ENCODE data around the gene SLC25A11. TPM values are rescaled to one million over a fixed set of nuclear protein-coding genes. Genes with fewer than 3 reads are reported as not detected.

Gene SLC25A11
- total RNA-seq, 4 donors from 2014 or later, result 9.5 to 58.2 (median 42.9) TPM

DNA sequence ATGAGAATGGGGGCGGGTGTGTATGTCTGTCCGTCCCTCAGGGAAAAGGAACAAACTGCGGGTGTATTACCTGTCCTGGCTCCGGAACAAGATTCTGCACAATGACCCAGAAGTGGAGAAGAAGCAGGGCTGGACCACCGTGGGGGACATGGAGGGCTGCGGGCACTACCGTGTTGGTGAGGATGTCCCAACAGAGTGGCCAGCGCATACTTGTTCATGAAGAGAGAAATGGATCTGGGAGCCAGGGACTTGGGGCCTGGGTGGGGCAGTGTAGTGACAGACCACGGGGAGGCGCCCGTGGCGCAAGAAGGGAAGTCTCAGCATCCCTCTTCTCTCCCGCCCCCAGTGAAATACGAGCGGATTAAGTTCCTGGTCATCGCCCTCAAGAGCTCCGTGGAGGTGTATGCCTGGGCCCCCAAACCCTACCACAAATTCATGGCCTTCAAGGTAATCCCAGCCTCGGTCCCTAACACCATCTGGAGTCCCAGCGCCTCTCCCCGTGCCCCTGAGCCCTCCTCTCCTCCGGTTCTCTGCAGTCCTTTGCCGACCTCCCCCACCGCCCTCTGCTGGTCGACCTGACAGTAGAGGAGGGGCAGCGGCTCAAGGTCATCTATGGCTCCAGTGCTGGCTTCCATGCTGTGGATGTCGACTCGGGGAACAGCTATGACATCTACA is 44.1 kb downstream of the SLC25A11 start:
- no peak overlapping the region for H3K4me3 ChIP-seq
- no peak for TF ChIP-seq POLR2A (IDR thresholded peaks at IDR 0.05)
- TF ChIP-seq, protein P1, sequence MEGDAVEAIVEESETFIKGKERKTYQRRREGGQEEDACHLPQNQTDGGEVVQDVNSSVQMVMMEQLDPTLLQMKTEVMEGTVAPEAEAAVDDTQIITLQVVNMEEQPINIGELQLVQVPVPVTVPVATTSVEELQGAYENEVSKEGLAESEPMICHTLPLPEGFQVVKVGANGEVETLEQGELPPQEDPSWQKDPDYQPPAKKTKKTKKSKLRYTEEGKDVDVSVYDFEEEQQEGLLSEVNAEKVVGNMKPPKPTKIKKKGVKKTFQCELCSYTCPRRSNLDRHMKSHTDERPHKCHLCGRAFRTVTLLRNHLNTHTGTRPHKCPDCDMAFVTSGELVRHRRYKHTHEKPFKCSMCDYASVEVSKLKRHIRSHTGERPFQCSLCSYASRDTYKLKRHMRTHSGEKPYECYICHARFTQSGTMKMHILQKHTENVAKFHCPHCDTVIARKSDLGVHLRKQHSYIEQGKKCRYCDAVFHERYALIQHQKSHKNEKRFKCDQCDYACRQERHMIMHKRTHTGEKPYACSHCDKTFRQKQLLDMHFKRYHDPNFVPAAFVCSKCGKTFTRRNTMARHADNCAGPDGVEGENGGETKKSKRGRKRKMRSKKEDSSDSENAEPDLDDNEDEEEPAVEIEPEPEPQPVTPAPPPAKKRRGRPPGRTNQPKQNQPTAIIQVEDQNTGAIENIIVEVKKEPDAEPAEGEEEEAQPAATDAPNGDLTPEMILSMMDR (IDR thresholded peaks at IDR 0.05), result no peak
- no peaks in the 10 kb centered on the region for H3K9me3 ChIP-seq
- H3K27me3 ChIP-seq, result peaks cover 0 to 4% of the 10 kb centered on the region in 2 donors
- no peaks in the 10 kb centered on the region for H3K36me3 ChIP-seq
- H3K4me1 ChIP-seq, result no peaks in the 10 kb centered on the region
- intact Hi-C loops (cut with DNase I; ENCODE audit: low total_unique reads), result loop anchor here (5.0 kb wide), 1 partner anchor 108 kb away; the partner anchor contains the start of genes GLTPD2 and VMO1
- no peak for DNase-seq
- no peak overlapping the region for H3K27ac ChIP-seq

- Histone ChIP-seq H3K27me3 (peaks cover 0 to 1% of the 10 kb centered on the region in 2 donors), H3K4me1 (no peaks in the 10 kb centered on the region), H3K9me3 (no peaks in the 10 kb centered on the region), H3K4me3 (no peak overlapping the region), H3K36me3 (no peaks in the 10 kb centered on the region), H3K27ac (no peak overlapping the region)
- DNase-seq, result no peak
- TF ChIP-seq, protein P1 (IDR thresholded peaks at IDR 0.05), result no peak
- TF ChIP-seq POLR2A (IDR thresholded peaks at IDR 0.05), result no peak
- intact Hi-C loops (cut with DNase I; ENCODE audit: low total_unique reads), result loop anchor here (5.0 kb wide), 1 partner anchor 108 kb away; the partner anchor contains the start of genes GLTPD2 and VMO1
These were observed 44.7 kb downstream of the SLC25A11 start for GRCh38 chr17:4895121-4895520.

DNA sequence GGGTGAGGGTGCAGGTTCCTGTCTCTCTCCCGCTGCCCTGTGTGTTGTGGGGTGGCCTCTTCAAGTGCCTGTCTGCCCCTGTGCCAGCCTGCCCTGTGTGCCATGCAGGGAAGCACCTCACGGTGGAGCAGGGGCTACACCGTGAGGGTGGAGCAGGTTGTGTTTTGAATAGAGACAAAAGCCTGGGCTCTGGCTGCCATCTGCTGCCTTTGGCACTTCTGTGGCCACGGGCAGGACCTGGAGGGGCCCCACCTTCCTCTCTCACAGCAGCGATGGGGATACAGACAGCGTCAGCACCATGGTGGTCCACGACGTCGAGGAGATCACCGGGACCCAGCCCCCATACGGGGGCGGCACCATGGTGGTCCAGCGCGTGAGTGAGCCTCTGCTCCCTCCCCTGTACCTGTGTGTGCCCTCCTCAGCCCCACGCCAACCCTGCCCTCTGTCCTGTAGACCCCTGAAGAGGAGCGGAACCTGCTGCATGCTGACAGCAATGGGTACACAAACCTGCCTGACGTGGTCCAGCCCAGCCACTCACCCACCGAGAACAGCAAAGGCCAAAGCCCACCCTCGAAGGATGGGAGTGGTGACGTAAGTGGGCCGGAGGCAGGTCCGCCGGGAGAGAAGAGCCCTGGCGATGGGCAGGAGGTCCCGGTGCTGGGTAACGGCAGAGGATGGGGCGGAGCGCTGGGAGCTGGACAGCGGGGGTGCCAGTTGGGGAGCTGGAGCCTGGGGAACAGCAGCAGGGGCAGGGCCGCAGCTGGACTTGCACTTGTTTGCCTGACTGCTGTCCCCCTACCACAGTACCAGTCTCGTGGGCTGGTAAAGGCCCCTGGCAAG is 45.9 kb downstream of the SLC25A11 start:
- DNase-seq, result no peak
- no peak overlapping the region for H3K27ac ChIP-seq
- no peaks in the 10 kb centered on the region for H3K36me3 ChIP-seq
- TF ChIP-seq POLR2A (IDR thresholded peaks at IDR 0.05), result no peak
- TF ChIP-seq, protein P1 (IDR thresholded peaks at IDR 0.05), result no peak
- no peaks in the 10 kb centered on the region for H3K4me1 ChIP-seq
- H3K27me3 ChIP-seq, result no peaks in the 10 kb centered on the region
- H3K9me3 ChIP-seq, result no peaks in the 10 kb centered on the region
- intact Hi-C loops (cut with DNase I; ENCODE audit: low total_unique reads), result no loop called here
- no peak overlapping the region for H3K4me3 ChIP-seq

DNA sequence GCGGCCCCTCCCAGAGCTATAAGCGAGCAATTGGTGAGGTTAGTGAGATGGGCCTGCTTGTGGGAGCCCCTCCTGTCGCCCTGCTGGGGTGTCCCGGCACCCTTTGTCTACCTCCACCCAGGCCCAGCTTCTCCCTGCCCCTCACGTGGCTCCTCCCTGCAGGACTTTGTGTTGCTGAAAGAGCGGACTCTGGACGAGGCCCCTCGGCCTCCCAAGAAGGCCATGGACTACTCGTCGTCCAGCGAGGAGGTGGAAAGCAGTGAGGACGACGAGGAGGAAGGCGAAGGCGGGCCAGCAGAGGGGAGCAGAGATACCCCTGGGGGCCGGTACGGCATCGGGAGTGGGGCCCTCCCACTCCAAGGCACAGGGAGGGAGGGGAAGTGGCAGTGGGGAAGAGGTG is 46.6 kb downstream of the SLC25A11 start:
- intact Hi-C loops (cut with DNase I; ENCODE audit: low total_unique reads), result no loop called here
- no peaks in the 10 kb centered on the region for H3K36me3 ChIP-seq
- DNase-seq, result no peak
- H3K4me1 ChIP-seq, result no peaks in the 10 kb centered on the region
- H3K9me3 ChIP-seq, result no peaks in the 10 kb centered on the region
- no peak overlapping the region for H3K27ac ChIP-seq
- no peak overlapping the region for H3K4me3 ChIP-seq
- no peaks in the 10 kb centered on the region for H3K27me3 ChIP-seq
- no peak for TF ChIP-seq POLR2A (IDR thresholded peaks at IDR 0.05)
- TF ChIP-seq, protein P1 (IDR thresholded peaks at IDR 0.05), result no peak

Data from uterus (tissue), 4 donors.